ENCODE results near the gene LAMA2. TPM values are rescaled to one million over a fixed set of nuclear protein-coding genes. Genes with fewer than 3 reads are reported as not detected.
A peak's percentile ranks its signal among the peaks of the same experiment; 100 is the strongest.

LAMA2 gene
- total and polyA plus RNA-seq, 5 donors = 28.7 to 176 (median 134) TPM

- ATAC-seq (no peak), DNase-seq (no peak)
- intact Hi-C loops (cut with DNase I) = no loop called here
- H3K4me1 ChIP-seq (ENCODE audit: control insufficient read depth, insufficient read depth, low read length) = peaks cover 5% of the 10 kb centered on the region
- no peaks in the 10 kb centered on the region for H3K27me3 ChIP-seq (ENCODE audit: control insufficient read depth, insufficient read depth)
- H3K9me3 ChIP-seq (ENCODE audit: control insufficient read depth, low read length) = no peaks in the 10 kb centered on the region
- H3K4me3 ChIP-seq (ENCODE audit: low read length) = no peak overlapping the region
- 47% methylated on average over 2 of the region's 2 CpGs for WGBS
- H3K27ac ChIP-seq (ENCODE audit: low read length) = no peak overlapping the region
These were observed 298.1 kb downstream of the LAMA2 start for GRCh38 chr6:129181001-129181400.

GRCh38 chr6:129183187-129183591 is 300.3 kb downstream of the LAMA2 start:
- Histone ChIP-seq H3K27me3 (ENCODE audit: control insufficient read depth, insufficient read depth) (no peaks in the 10 kb centered on the region), H3K27ac (ENCODE audit: low read length) (no peak overlapping the region), H3K4me3 (ENCODE audit: low read length) (no peak overlapping the region), H3K9me3 (ENCODE audit: control insufficient read depth, low read length) (no peaks in the 10 kb centered on the region), H3K4me1 (ENCODE audit: control insufficient read depth, insufficient read depth, low read length) (peaks cover 4% of the 10 kb centered on the region)
- WGBS = 64% methylated on average over 1 of the region's 1 CpG
- ATAC-seq = no peak
- no peak for DNase-seq
- intact Hi-C loops (cut with DNase I) = no loop called here

- Histone ChIP-seq H3K4me1 (ENCODE audit: control insufficient read depth, insufficient read depth, low read length) (peaks cover 4% of the 10 kb centered on the region), H3K27ac (ENCODE audit: low read length) (no peak overlapping the region), H3K9me3 (ENCODE audit: control insufficient read depth, low read length) (no peaks in the 10 kb centered on the region), H3K27me3 (ENCODE audit: control insufficient read depth, insufficient read depth) (no peaks in the 10 kb centered on the region), H3K4me3 (ENCODE audit: low read length) (no peak overlapping the region)
- no peak for ATAC-seq
- intact Hi-C loops (cut with DNase I) = no loop called here
- DNase-seq = no peak
- 87% methylated on average over 3 of the region's 3 CpGs for WGBS
These were observed 300.9 kb downstream of the LAMA2 start for GRCh38 chr6:129183681-129184301.

GRCh38 chr6:129184324-129184723 is 301.4 kb downstream of the LAMA2 start:
- 91% methylated on average over 3 of the region's 3 CpGs for WGBS
- Histone ChIP-seq H3K4me3 (ENCODE audit: low read length) (no peak overlapping the region), H3K9me3 (ENCODE audit: control insufficient read depth, low read length) (no peaks in the 10 kb centered on the region), H3K4me1 (ENCODE audit: control insufficient read depth, insufficient read depth, low read length) (peaks cover 4% of the 10 kb centered on the region), H3K27me3 (ENCODE audit: control insufficient read depth, insufficient read depth) (no peaks in the 10 kb centered on the region), H3K27ac (ENCODE audit: low read length) (peak overlapping the region; percentile 68)
- DNase-seq (no peak), ATAC-seq (no peak)
- intact Hi-C loops (cut with DNase I) = no loop called here

- Histone ChIP-seq H3K4me3 (ENCODE audit: low read length) (no peak overlapping the region), H3K27me3 (ENCODE audit: control insufficient read depth, insufficient read depth) (no peaks in the 10 kb centered on the region), H3K27ac (ENCODE audit: low read length) (no peak overlapping the region), H3K4me1 (ENCODE audit: control insufficient read depth, insufficient read depth, low read length) (peaks cover 4% of the 10 kb centered on the region), H3K9me3 (ENCODE audit: control insufficient read depth, low read length) (no peaks in the 10 kb centered on the region)
- DNase-seq = no peak
- peak in 1 of 2 donors; percentile 48 for ATAC-seq
- 81% methylated on average over 1 of the region's 1 CpG for WGBS
- intact Hi-C loops (cut with DNase I) = no loop called here
These were observed 301.9 kb downstream of the LAMA2 start for GRCh38 chr6:129184808-129185366.

- intact Hi-C loops (cut with DNase I) = no loop called here
- no peak for DNase-seq
- no peak for ATAC-seq
- Histone ChIP-seq H3K4me3 (ENCODE audit: low read length) (no peak overlapping the region), H3K27ac (ENCODE audit: low read length) (no peak overlapping the region), H3K27me3 (ENCODE audit: control insufficient read depth, insufficient read depth) (no peaks in the 10 kb centered on the region), H3K4me1 (ENCODE audit: control insufficient read depth, insufficient read depth, low read length) (no peaks in the 10 kb centered on the region), H3K9me3 (ENCODE audit: control insufficient read depth, low read length) (no peaks in the 10 kb centered on the region)
- 75% methylated on average over 3 of the region's 3 CpGs for WGBS
These were observed 304.1 kb downstream of the LAMA2 start for GRCh38 chr6:129186988-129187387.

- ATAC-seq (no peak), DNase-seq (no peak)
- Histone ChIP-seq H3K4me3 (ENCODE audit: low read length) (no peak overlapping the region), H3K27me3 (ENCODE audit: control insufficient read depth, insufficient read depth) (no peaks in the 10 kb centered on the region), H3K27ac (ENCODE audit: low read length) (no peak overlapping the region), H3K4me1 (ENCODE audit: control insufficient read depth, insufficient read depth, low read length) (no peaks in the 10 kb centered on the region), H3K9me3 (ENCODE audit: control insufficient read depth, low read length) (no peaks in the 10 kb centered on the region)
- WGBS = 72% methylated on average over 2 of the region's 2 CpGs
- intact Hi-C loops (cut with DNase I) = no loop called here
These were observed 305.4 kb downstream of the LAMA2 start for GRCh38 chr6:129188306-129188705.

- no peaks in the 10 kb centered on the region for H3K9me3 ChIP-seq (ENCODE audit: control insufficient read depth, low read length)
- DNase-seq (no peak), ATAC-seq (no peak)
- no peak overlapping the region for H3K4me3 ChIP-seq (ENCODE audit: low read length)
- H3K27ac ChIP-seq (ENCODE audit: low read length) = no peak overlapping the region
- H3K27me3 ChIP-seq (ENCODE audit: control insufficient read depth, insufficient read depth) = no peaks in the 10 kb centered on the region
- 87% methylated on average over 2 of the region's 2 CpGs for WGBS
- intact Hi-C loops (cut with DNase I) = no loop called here
- H3K4me1 ChIP-seq (ENCODE audit: control insufficient read depth, insufficient read depth, low read length) = no peaks in the 10 kb centered on the region
These were observed 305.9 kb downstream of the LAMA2 start for GRCh38 chr6:129188795-129189194.

GRCh38 chr6:129189266-129189665 is 306.3 kb downstream of the LAMA2 start:
- DNase-seq = no peak
- Histone ChIP-seq H3K4me3 (ENCODE audit: low read length) (no peak overlapping the region), H3K27ac (ENCODE audit: low read length) (no peak overlapping the region), H3K9me3 (ENCODE audit: control insufficient read depth, low read length) (no peaks in the 10 kb centered on the region), H3K4me1 (ENCODE audit: control insufficient read depth, insufficient read depth, low read length) (no peaks in the 10 kb centered on the region), H3K27me3 (ENCODE audit: control insufficient read depth, insufficient read depth) (no peaks in the 10 kb centered on the region)
- no peak for ATAC-seq
- WGBS = 93% methylated on average over 1 of the region's 1 CpG
- intact Hi-C loops (cut with DNase I) = no loop called here

- Histone ChIP-seq H3K4me1 (ENCODE audit: control insufficient read depth, insufficient read depth, low read length) (no peaks in the 10 kb centered on the region), H3K27ac (ENCODE audit: low read length) (no peak overlapping the region), H3K27me3 (ENCODE audit: control insufficient read depth, insufficient read depth) (no peaks in the 10 kb centered on the region), H3K4me3 (ENCODE audit: low read length) (no peak overlapping the region), H3K9me3 (ENCODE audit: control insufficient read depth, low read length) (no peaks in the 10 kb centered on the region)
- no peak for DNase-seq
- intact Hi-C loops (cut with DNase I) = no loop called here
- WGBS = 87% methylated on average over 2 of the region's 2 CpGs
- ATAC-seq = no peak
These were observed 308.3 kb downstream of the LAMA2 start for GRCh38 chr6:129191235-129191634.

GRCh38 chr6:129192458-129192989 is 309.6 kb downstream of the LAMA2 start:
- no peak for ATAC-seq
- no peak overlapping the region for H3K4me3 ChIP-seq (ENCODE audit: low read length)
- intact Hi-C loops (cut with DNase I) = no loop called here
- DNase-seq = peak in 1 of 3 donors; percentile 24
- no peaks in the 10 kb centered on the region for H3K4me1 ChIP-seq (ENCODE audit: control insufficient read depth, insufficient read depth, low read length)
- no peaks in the 10 kb centered on the region for H3K9me3 ChIP-seq (ENCODE audit: control insufficient read depth, low read length)
- H3K27ac ChIP-seq (ENCODE audit: low read length) = no peak overlapping the region
- no peaks in the 10 kb centered on the region for H3K27me3 ChIP-seq (ENCODE audit: control insufficient read depth, insufficient read depth)
- WGBS = 95% methylated on average over 14 of the region's 14 CpGs

Measured in right cardiac atrium (tissue), 5 donors.